ENCODE results near the gene GGA1.
"Not testable (repeated sequence)": the region's sequence is repeated elsewhere in the genome, so short reads cannot be mapped to it uniquely, and the experiment has no call there.

The GGA1 gene

GRCh38 chr22:37610153-37610475 is 1.5 kb downstream of the GGA1 start:
- not testable (repeated sequence) for DNase-seq

GRCh38 chr22:37610480-37611129 is 2.0 kb downstream of the GGA1 start:
- DNase-seq = peak in 1 of 2 donors; percentile 72

GRCh38 chr22:37611207-37611606 is 2.6 kb downstream of the GGA1 start:
- DNase-seq = no peak

GRCh38 chr22:37616201-37617083 is 7.8 kb downstream of the GGA1 start:
- DNase-seq = no peak

GRCh38 chr22:37617431-37617830 is 8.8 kb downstream of the GGA1 start:
- no peak for DNase-seq

- no peak for DNase-seq
These were observed 9.5 kb downstream of the GGA1 start for GRCh38 chr22:37618072-37618656.

- DNase-seq = no peak
These were observed 10.0 kb downstream of the GGA1 start for GRCh38 chr22:37618674-37619073.

GRCh38 chr22:37619991-37620390 is 11.4 kb downstream of the GGA1 start:
- DNase-seq = no peak

- no peak for DNase-seq
These were observed 12.8 kb downstream of the GGA1 start for GRCh38 chr22:37621352-37621860.

- peak; percentile 78 to 83 for DNase-seq
These were observed 14.7 kb downstream of the GGA1 start for GRCh38 chr22:37623075-37624016.

- no peak for DNase-seq
These were observed 15.4 kb downstream of the GGA1 start for GRCh38 chr22:37624017-37624365.

GRCh38 chr22:37624876-37625275 is 16.2 kb downstream of the GGA1 start:
- DNase-seq = no peak

- DNase-seq = no peak
These were observed 17.1 kb downstream of the GGA1 start for GRCh38 chr22:37625737-37626136.

GRCh38 chr22:37626144-37626543 is 17.5 kb downstream of the GGA1 start:
- DNase-seq = no peak

GRCh38 chr22:37626556-37627075 is 18.0 kb downstream of the GGA1 start:
- no peak for DNase-seq

GRCh38 chr22:37627121-37627520 is 18.5 kb downstream of the GGA1 start:
- DNase-seq = no peak

GRCh38 chr22:37627545-37627944 is 18.9 kb downstream of the GGA1 start:
- peak; percentile 62 to 63 for DNase-seq

GRCh38 chr22:37628830-37629229 is 20.2 kb downstream of the GGA1 start:
- no peak for DNase-seq

GRCh38 chr22:37629928-37630327 is 21.3 kb downstream of the GGA1 start:
- DNase-seq = no peak

GRCh38 chr22:37630839-37631435 is 22.3 kb downstream of the GGA1 start:
- DNase-seq = no peak

- peak; percentile 27 to 50 for DNase-seq
These were observed 23.0 kb downstream of the GGA1 start for GRCh38 chr22:37631448-37632173.
